HCT116 (cell line): ENCODE data around the gene COA1. TPM values are rescaled to one million over a fixed set of nuclear protein-coding genes. Genes with fewer than 3 reads are reported as not detected.

Experiments used
- ATAC-seq: fragments of 200-7000 bp; cut with Tn5 transposase; 2 replicates; pipeline ENCODE4 v1.9.1; 2020; ENCODE audit warnings: mild to moderate bottlenecking, moderate library complexity
- BruUV-seq: library from RNA; stranded (reverse); fragments of 400-500 nt; replicated peaks from 2 replicates; lab custom pipeline; 2021; lab: Mats Ljungman, UMichigan
- CTCF ChIA-PET: fragments of 300-600 bp; sonication (Branson Sonifier 250); formaldehyde crosslinking; loops from one replicate; lab custom pipeline; 2021; ENCODE audit warnings: antibody characterized with exemption; lab: Charles Lee
- POLR2A ChIA-PET: fragments of 300-600, 350-600 bp; sonication (Branson Sonifier 250); formaldehyde crosslinking; loops from one replicate; lab custom pipeline; 2021; ENCODE audit warnings: antibody characterized with exemption; lab: Charles Lee
- RAD21 ChIA-PET, 2 experiments: fragments of 300-600 bp; sonication (Branson Sonifier 250); formaldehyde crosslinking; loops; one replicate each; lab custom pipeline; 2023; ENCODE audit warnings: low total read pairs in 2 of 2; ENCODE audit not compliant: uncharacterized antibody in 2 of 2, unreplicated experiment in 2 of 2, low non-redundant PET in 1 of 2; lab: Charles Lee
- DNase-seq: peaks from one replicate; pipeline ENCODE4 v3.0.0-alpha.2; 2010; ENCODE audit warnings: low read depth, low spot score
- H2AFZ ChIP-seq: fragments of 200-600 bp; shearing (Covaris generic), sonication (generic); 2 replicates; pipeline ENCODE4 v1.6.1; 2017; ENCODE audit warnings: low read depth, mixed run types, mixed read lengths, antibody characterized with exemption, low read length; ENCODE audit not compliant: poor library complexity, severe bottlenecking
- H3K27ac ChIP-seq: 2 replicates; pipeline ENCODE4 v1.5.1; 2012; ENCODE audit warnings: low read depth, low read length
- H3K27me3 ChIP-seq: fragments of 200-600 bp; sonication (generic); 2 replicates; pipeline ENCODE4 v1.6.1; 2016; ENCODE audit warnings: mixed run types, low read length, mixed read lengths; ENCODE audit not compliant: insufficient read depth
- H3K36me3 ChIP-seq, 2 experiments: fragments of 200-500 bp in 1 of 2; fragments of 200-600 bp in 1 of 2; sonication (Bioruptor generic) in 1 of 2; sonication (generic) in 1 of 2; 2 replicates each; pipeline versions ENCODE4 v1.5.1 to v1.6.1; 2014 to 2016; ENCODE audit warnings: low read length in 2 of 2, inconsistent platforms in 1 of 2, mixed read lengths in 1 of 2, mixed run types in 1 of 2; ENCODE audit not compliant: insufficient read depth in 2 of 2, control insufficient read depth in 1 of 2
- H3K4me1 ChIP-seq, 2 experiments: fragments of 200-600 bp in 1 of 2; sonication (generic) in 1 of 2; 2 replicates each; pipeline versions ENCODE4 v1.5.1 to v1.6.1; 2012 to 2017; ENCODE audit warnings: low read length in 2 of 2, inconsistent platforms in 1 of 2, mild to moderate bottlenecking in 1 of 2, mixed read lengths in 1 of 2, mixed run types in 1 of 2, moderate library complexity in 1 of 2; ENCODE audit not compliant: insufficient read depth in 2 of 2, control insufficient read depth in 1 of 2
- H3K4me2 ChIP-seq: fragments of 200-600 bp; sonication (generic); 2 replicates; pipeline ENCODE4 v1.6.1; 2017; ENCODE audit warnings: mixed run types, low read length, mixed read lengths
- H3K4me3 ChIP-seq, 2 experiments: fragments of 200-600 bp in 1 of 2; sonication (generic) in 1 of 2; replicated peaks in 1 of 2; 2 replicates each; pipeline ENCODE4 v1.5.1; 2011 to 2016; ENCODE audit warnings: low read length in 2 of 2, control low read depth in 1 of 2, low read depth in 1 of 2, mild to moderate bottlenecking in 1 of 2, mixed read lengths in 1 of 2, mixed run types in 1 of 2
- H3K79me2 ChIP-seq: fragments of 200-600 bp; sonication (generic); 2 replicates; pipeline ENCODE4 v1.6.1; 2017; ENCODE audit warnings: mild to moderate bottlenecking, mixed run types, low read length, moderate library complexity, mixed read lengths; ENCODE audit not compliant: insufficient read depth
- H3K9ac ChIP-seq: fragments of 200-600 bp; sonication (generic); 2 replicates; pipeline ENCODE4 v1.6.1; 2016; ENCODE audit warnings: low read length, mixed read lengths
- H3K9me2 ChIP-seq: fragments of 200-600 bp; sonication (generic), shearing (Covaris generic); 2 replicates; pipeline ENCODE4 v1.6.1; 2017; ENCODE audit warnings: mixed run types, mild to moderate bottlenecking, moderate library complexity; ENCODE audit not compliant: insufficient read depth
- H3K9me3 ChIP-seq, 2 experiments: fragments of 200-500 bp in 1 of 2; fragments of 200-600 bp in 1 of 2; sonication (Bioruptor generic) in 1 of 2; sonication (generic) in 1 of 2; 2 replicates each; pipeline ENCODE4 v1.6.1; 2014 to 2017; ENCODE audit warnings: low read length in 2 of 2, mixed read lengths in 2 of 2, inconsistent platforms in 1 of 2, low read depth in 1 of 2, mild to moderate bottlenecking in 1 of 2, mixed run types in 1 of 2, moderate library complexity in 1 of 2; ENCODE audit not compliant: control insufficient read depth in 1 of 2, insufficient read depth in 1 of 2
- H4K20me1 ChIP-seq: fragments of 200-600 bp; sonication (generic), shearing (Covaris generic); 2 replicates; pipeline ENCODE4 v1.6.1; 2017; ENCODE audit warnings: mixed run types, mild to moderate bottlenecking, moderate library complexity; ENCODE audit not compliant: insufficient read depth
- ELF1 ChIP-seq: IDR thresholded peaks from 2 replicates; pipeline ENCODE4 v1.6.1; 2012; ENCODE audit warnings: low read depth, borderline replicate concordance
- JUND ChIP-seq: IDR thresholded peaks from 2 replicates; pipeline ENCODE4 v1.6.1; 2012
- SIN3A ChIP-seq: IDR thresholded peaks from 2 replicates; pipeline ENCODE4 v1.6.1; 2012; ENCODE audit warnings: low read depth
- SP1 ChIP-seq: IDR thresholded peaks from 2 replicates; pipeline ENCODE4 v1.6.1; 2012; ENCODE audit warnings: low read depth
- SRF ChIP-seq: IDR thresholded peaks from 2 replicates; pipeline ENCODE4 v1.6.1; 2012; ENCODE audit warnings: low read depth
- TCF7L2 ChIP-seq: IDR thresholded peaks from 2 replicates; pipeline ENCODE4 v1.7.0; 2011; ENCODE audit warnings: borderline replicate concordance, inconsistent platforms; ENCODE audit not compliant: insufficient read depth, insufficient read length; ENCODE audit errors: extremely low read depth
- YY1 ChIP-seq: IDR thresholded peaks from 2 replicates; pipeline ENCODE4 v1.6.1; 2011; ENCODE audit warnings: low read length, low read depth, moderate library complexity, mild to moderate bottlenecking; ENCODE audit not compliant: insufficient replicate concordance; ENCODE audit errors: extremely low read depth
- ZFX ChIP-seq: fragments of 450-650 bp; IDR thresholded peaks from 2 replicates; pipeline ENCODE4 v1.6.1; 2017
- ZNF274 ChIP-seq: fragments of 200-500 bp; sonication (Bioruptor generic); IDR thresholded peaks from 2 replicates; pipeline ENCODE4 v1.6.1; 2014; ENCODE audit warnings: mild to moderate bottlenecking, low read depth, low read length, inconsistent platforms
- intact Hi-C: fragments of 100-400 bp; cut with micrococcal nuclease; formaldehyde crosslinking; loops from 2 replicates; pipeline ENCODE4 v1.10.0; 2022
- total RNA-seq: library from RNA; stranded (reverse); gene quantifications from one replicate; pipeline ENCODE4 v1.2.1, GENCODE V29; 2021; ENCODE audit not compliant: unreplicated experiment
- TF ChIP-seq, protein P1 (sequence below): IDR thresholded peaks from 2 replicates; pipeline ENCODE4 v1.6.1; 2011; ENCODE audit warnings: mild to moderate bottlenecking, low read length, moderate library complexity; ENCODE audit not compliant: insufficient replicate concordance; ENCODE audit errors: extremely low read depth

COA1 gene
- total RNA-seq, 1 experiment from 2014 or later = 78.5 TPM

DNA sequence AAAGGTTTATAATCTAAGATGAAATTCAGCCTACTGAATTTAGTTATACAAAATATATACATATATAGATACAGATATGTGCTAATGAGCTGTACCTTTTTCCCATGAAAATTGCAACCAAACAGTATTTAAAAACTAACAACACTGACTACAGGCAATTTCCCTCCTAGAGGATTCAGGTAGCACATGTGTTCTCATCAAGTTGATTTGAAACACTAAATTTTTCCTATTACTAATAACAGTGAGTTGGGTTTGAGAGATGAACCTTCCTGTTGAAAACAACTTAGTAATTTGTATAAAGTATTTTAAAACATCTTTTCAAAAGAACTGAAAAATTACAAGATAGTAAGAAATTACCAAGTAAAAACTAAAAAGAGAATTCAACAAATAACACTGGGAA is 51.5 kb downstream of the COA1 start:
- no peak overlapping the region for H2AFZ ChIP-seq
- no peak overlapping the region for H3K9ac ChIP-seq
- TF ChIP-seq ELF1 (no peak), TCF7L2 (no peak), ZNF274 (no peak), SP1 (no peak), SRF (no peak), ZFX (no peak), JUND (no peak), YY1 (no peak), SIN3A (no peak)
- TF ChIP-seq, protein P1, sequence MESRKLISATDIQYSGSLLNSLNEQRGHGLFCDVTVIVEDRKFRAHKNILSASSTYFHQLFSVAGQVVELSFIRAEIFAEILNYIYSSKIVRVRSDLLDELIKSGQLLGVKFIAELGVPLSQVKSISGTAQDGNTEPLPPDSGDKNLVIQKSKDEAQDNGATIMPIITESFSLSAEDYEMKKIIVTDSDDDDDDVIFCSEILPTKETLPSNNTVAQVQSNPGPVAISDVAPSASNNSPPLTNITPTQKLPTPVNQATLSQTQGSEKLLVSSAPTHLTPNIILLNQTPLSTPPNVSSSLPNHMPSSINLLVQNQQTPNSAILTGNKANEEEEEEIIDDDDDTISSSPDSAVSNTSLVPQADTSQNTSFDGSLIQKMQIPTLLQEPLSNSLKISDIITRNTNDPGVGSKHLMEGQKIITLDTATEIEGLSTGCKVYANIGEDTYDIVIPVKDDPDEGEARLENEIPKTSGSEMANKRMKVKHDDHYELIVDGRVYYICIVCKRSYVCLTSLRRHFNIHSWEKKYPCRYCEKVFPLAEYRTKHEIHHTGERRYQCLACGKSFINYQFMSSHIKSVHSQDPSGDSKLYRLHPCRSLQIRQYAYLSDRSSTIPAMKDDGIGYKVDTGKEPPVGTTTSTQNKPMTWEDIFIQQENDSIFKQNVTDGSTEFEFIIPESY = no peak
- CTCF ChIA-PET = no interaction called here
- RAD21 ChIA-PET = no interaction called here
- no peak for ATAC-seq
- H3K36me3 ChIP-seq = no peaks in the 10 kb centered on the region
- no peak overlapping the region for H3K4me3 ChIP-seq
- no peaks in the 10 kb centered on the region for H3K27me3 ChIP-seq
- H3K79me2 ChIP-seq = peaks cover 99% of the 10 kb centered on the region
- H4K20me1 ChIP-seq = no peaks in the 10 kb centered on the region
- POLR2A ChIA-PET = no interaction called here
- no peak for DNase-seq
- BruUV-seq = no TSS peak
- H3K4me1 ChIP-seq = peaks cover 6 to 18% of the 10 kb centered on the region in 2 experiments; a peak in 3 of 4 replicates
- no peak overlapping the region for H3K4me2 ChIP-seq
- intact Hi-C loops = no loop called here
- H3K27ac ChIP-seq = no peak overlapping the region
- H3K9me3 ChIP-seq = no peaks in the 10 kb centered on the region
- H3K9me2 ChIP-seq = no peaks in the 10 kb centered on the region
